ENCODE data around the gene COL6A3. TPM values are rescaled to one million over a fixed set of nuclear protein-coding genes. Genes with fewer than 3 reads are reported as not detected.
A peak's percentile ranks its signal among the peaks of the same experiment; 100 is the strongest.

Gene COL6A3
- total RNA-seq, 1 experiment from 2014 or later, result 1.2 TPM

- peak overlapping the region; percentile 6 to 16; a peak in 2 of 4 replicates for H3K4me3 ChIP-seq (replicated peaks in 1 of 2; ENCODE audit: low read depth in 1 of 2, low read length in 2 of 2)
- H3K9me2 ChIP-seq (ENCODE audit: insufficient read depth), result no peaks in the 10 kb centered on the region
- intact Hi-C loops (cut with micrococcal nuclease), result loop anchor here (1.0 kb wide), 2 partner anchors 151 to 267 kb away; no protein-coding TSS in a partner anchor
- H3K4me2 ChIP-seq (ENCODE audit: low read length), result peak overlapping the region; percentile 65
- ATAC-seq (peak; percentile 99), DNase-seq (ENCODE audit: low read depth, low spot score) (peak; percentile 73)
- H4K20me1 ChIP-seq (ENCODE audit: insufficient read depth), result no peaks in the 10 kb centered on the region
- no TSS peak for BruUV-seq (replicated peaks)
- no peaks in the 10 kb centered on the region for H3K36me3 ChIP-seq (ENCODE audit: control insufficient read depth in 1 of 2, insufficient read depth in 2 of 2, low read length in 2 of 2)
- ChIA-PET CTCF (interaction anchor here (0.6 to 3.3 kb wide), 28 partner anchors 9 to 300 kb away, joined by 3 to 43 read pairs (median 6); partner anchors contain the start of gene RAB17), POLR2A (interaction anchor here (1.1 to 1.6 kb wide), 3 partner anchors 9 to 79 kb away, joined by 3 to 5 read pairs (median 3); no protein-coding TSS in a partner anchor), RAD21 (ENCODE audit: low non-redundant PET in 1 of 2, low total read pairs in 2 of 2, uncharacterized antibody in 2 of 2, unreplicated experiment in 2 of 2) (interaction anchor here (0.9 to 2.0 kb wide), 4 partner anchors 11 to 151 kb away, joined by 3 to 12 read pairs (median 6); no protein-coding TSS in a partner anchor)
- no peaks in the 10 kb centered on the region for H3K27me3 ChIP-seq (ENCODE audit: insufficient read depth, low read length)
- H3K79me2 ChIP-seq (ENCODE audit: insufficient read depth, low read length), result no peaks in the 10 kb centered on the region
- H3K27ac ChIP-seq (ENCODE audit: low read depth, low read length), result no peak overlapping the region
- H3K4me1 ChIP-seq (ENCODE audit: control insufficient read depth in 1 of 2, insufficient read depth in 2 of 2, low read length in 2 of 2), result peaks cover 5 to 10% of the 10 kb centered on the region in 2 experiments; a peak in 3 of 4 replicates
- TF ChIP-seq, protein P1, sequence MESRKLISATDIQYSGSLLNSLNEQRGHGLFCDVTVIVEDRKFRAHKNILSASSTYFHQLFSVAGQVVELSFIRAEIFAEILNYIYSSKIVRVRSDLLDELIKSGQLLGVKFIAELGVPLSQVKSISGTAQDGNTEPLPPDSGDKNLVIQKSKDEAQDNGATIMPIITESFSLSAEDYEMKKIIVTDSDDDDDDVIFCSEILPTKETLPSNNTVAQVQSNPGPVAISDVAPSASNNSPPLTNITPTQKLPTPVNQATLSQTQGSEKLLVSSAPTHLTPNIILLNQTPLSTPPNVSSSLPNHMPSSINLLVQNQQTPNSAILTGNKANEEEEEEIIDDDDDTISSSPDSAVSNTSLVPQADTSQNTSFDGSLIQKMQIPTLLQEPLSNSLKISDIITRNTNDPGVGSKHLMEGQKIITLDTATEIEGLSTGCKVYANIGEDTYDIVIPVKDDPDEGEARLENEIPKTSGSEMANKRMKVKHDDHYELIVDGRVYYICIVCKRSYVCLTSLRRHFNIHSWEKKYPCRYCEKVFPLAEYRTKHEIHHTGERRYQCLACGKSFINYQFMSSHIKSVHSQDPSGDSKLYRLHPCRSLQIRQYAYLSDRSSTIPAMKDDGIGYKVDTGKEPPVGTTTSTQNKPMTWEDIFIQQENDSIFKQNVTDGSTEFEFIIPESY (IDR thresholded peaks at IDR 0.05; ENCODE audit: extremely low read depth, insufficient replicate concordance, low read length), result no peak
- TF ChIP-seq EGR1 (IDR thresholded peaks at IDR 0.05; ENCODE audit: low read depth), result no peak
- no peak for TF ChIP-seq JUND (IDR thresholded peaks at IDR 0.05)
- TF ChIP-seq, protein P2, sequence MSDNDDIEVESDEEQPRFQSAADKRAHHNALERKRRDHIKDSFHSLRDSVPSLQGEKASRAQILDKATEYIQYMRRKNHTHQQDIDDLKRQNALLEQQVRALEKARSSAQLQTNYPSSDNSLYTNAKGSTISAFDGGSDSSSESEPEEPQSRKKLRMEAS (IDR thresholded peaks at IDR 0.05), result peak; percentile 53
- TF ChIP-seq YY1 (IDR thresholded peaks at IDR 0.05; ENCODE audit: extremely low read depth, insufficient replicate concordance, low read depth, low read length), result peak; percentile 36
- no peak for TF ChIP-seq SIN3A (IDR thresholded peaks at IDR 0.05; ENCODE audit: low read depth)
- TF ChIP-seq, protein P3, sequence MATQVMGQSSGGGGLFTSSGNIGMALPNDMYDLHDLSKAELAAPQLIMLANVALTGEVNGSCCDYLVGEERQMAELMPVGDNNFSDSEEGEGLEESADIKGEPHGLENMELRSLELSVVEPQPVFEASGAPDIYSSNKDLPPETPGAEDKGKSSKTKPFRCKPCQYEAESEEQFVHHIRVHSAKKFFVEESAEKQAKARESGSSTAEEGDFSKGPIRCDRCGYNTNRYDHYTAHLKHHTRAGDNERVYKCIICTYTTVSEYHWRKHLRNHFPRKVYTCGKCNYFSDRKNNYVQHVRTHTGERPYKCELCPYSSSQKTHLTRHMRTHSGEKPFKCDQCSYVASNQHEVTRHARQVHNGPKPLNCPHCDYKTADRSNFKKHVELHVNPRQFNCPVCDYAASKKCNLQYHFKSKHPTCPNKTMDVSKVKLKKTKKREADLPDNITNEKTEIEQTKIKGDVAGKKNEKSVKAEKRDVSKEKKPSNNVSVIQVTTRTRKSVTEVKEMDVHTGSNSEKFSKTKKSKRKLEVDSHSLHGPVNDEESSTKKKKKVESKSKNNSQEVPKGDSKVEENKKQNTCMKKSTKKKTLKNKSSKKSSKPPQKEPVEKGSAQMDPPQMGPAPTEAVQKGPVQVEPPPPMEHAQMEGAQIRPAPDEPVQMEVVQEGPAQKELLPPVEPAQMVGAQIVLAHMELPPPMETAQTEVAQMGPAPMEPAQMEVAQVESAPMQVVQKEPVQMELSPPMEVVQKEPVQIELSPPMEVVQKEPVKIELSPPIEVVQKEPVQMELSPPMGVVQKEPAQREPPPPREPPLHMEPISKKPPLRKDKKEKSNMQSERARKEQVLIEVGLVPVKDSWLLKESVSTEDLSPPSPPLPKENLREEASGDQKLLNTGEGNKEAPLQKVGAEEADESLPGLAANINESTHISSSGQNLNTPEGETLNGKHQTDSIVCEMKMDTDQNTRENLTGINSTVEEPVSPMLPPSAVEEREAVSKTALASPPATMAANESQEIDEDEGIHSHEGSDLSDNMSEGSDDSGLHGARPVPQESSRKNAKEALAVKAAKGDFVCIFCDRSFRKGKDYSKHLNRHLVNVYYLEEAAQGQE (IDR thresholded peaks at IDR 0.05; ENCODE audit: low read depth), result no peak
- no peak for TF ChIP-seq EZH2phosphoT487 (IDR thresholded peaks at IDR 0.05; ENCODE audit: borderline replicate concordance)
- peak; percentile 77 for TF ChIP-seq RAD21 (IDR thresholded peaks at IDR 0.05; ENCODE audit: low read depth)
- TF ChIP-seq TCF7L2 (IDR thresholded peaks at IDR 0.05; ENCODE audit: borderline replicate concordance, extremely low read depth, insufficient read depth, insufficient read length), result no peak
- TF ChIP-seq EZH2 (IDR thresholded peaks at IDR 0.05), result no peak
- no peak for TF ChIP-seq ELF1 (IDR thresholded peaks at IDR 0.05; ENCODE audit: borderline replicate concordance, low read depth)
- TF ChIP-seq POLR2A (IDR thresholded peaks at IDR 0.05; ENCODE audit: borderline replicate concordance, extremely low read depth, insufficient read depth, insufficient read length), result no peak
- TF ChIP-seq POLR2AphosphoS5 (IDR thresholded peaks at IDR 0.05; ENCODE audit: low read depth, low read length), result peak; percentile 54
- no peak for TF ChIP-seq CEBPB (IDR thresholded peaks at IDR 0.05; ENCODE audit: low read depth)
- TF ChIP-seq, protein P4, sequence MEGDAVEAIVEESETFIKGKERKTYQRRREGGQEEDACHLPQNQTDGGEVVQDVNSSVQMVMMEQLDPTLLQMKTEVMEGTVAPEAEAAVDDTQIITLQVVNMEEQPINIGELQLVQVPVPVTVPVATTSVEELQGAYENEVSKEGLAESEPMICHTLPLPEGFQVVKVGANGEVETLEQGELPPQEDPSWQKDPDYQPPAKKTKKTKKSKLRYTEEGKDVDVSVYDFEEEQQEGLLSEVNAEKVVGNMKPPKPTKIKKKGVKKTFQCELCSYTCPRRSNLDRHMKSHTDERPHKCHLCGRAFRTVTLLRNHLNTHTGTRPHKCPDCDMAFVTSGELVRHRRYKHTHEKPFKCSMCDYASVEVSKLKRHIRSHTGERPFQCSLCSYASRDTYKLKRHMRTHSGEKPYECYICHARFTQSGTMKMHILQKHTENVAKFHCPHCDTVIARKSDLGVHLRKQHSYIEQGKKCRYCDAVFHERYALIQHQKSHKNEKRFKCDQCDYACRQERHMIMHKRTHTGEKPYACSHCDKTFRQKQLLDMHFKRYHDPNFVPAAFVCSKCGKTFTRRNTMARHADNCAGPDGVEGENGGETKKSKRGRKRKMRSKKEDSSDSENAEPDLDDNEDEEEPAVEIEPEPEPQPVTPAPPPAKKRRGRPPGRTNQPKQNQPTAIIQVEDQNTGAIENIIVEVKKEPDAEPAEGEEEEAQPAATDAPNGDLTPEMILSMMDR (IDR thresholded peaks at IDR 0.05 in 2 of 3, conservative IDR thresholded peaks at IDR 0.05 in 1 of 3; ENCODE audit: borderline replicate concordance in 1 of 3, insufficient read depth in 1 of 3, low read depth in 2 of 3, low read length in 2 of 3), result peak; percentile 80 to 91 (median 90)
- TF ChIP-seq CBX3 (IDR thresholded peaks at IDR 0.05; ENCODE audit: low read depth), result peak; percentile 54; the same call in 1 of the 2 replicates
- no peak overlapping the region for H3K9ac ChIP-seq (ENCODE audit: low read length)
- H2AFZ ChIP-seq (ENCODE audit: low read depth, low read length, poor library complexity, severe bottlenecking), result peak overlapping the region; percentile 49
- no peaks in the 10 kb centered on the region for H3K9me3 ChIP-seq (ENCODE audit: control insufficient read depth in 1 of 2, insufficient read depth in 1 of 2, low read depth in 1 of 2, low read length in 2 of 2)
Measured at GRCh38 chr2:237421542-237422116, 7.7 kb upstream of the COL6A3 start.
